DND-41 (cell line): ENCODE results near the gene TMEM35A.

ENCODE experiments used
- ATAC-seq: fragments of 200-7000 bp; cut with Tn5 transposase; 3 replicates; pipeline ENCODE4 v1.9.1; 2021; ENCODE audit warnings: low read depth; ENCODE audit not compliant: insufficient read depth
- DNase-seq: peaks from one replicate; pipeline ENCODE4 v3.0.0-alpha.2; 2020
- H2AFZ ChIP-seq: 2 replicates; pipeline ENCODE4 v1.6.0; 2012; ENCODE audit warnings: low read depth, low read length
- H3K27ac ChIP-seq: 2 replicates; pipeline ENCODE4 v1.5.1; 2012; ENCODE audit warnings: low read length, inconsistent platforms
- H3K27me3 ChIP-seq: fragments of 200-600 bp; sonication (generic); 2 replicates; pipeline ENCODE4 v1.6.0; 2012; ENCODE audit warnings: low read length, mild to moderate bottlenecking, inconsistent platforms; ENCODE audit not compliant: insufficient read depth, poor library complexity
- H3K36me3 ChIP-seq: 2 replicates; pipeline ENCODE4 v1.5.1; 2012; ENCODE audit warnings: low read length, inconsistent platforms; ENCODE audit not compliant: insufficient read depth
- H3K4me1 ChIP-seq: 2 replicates; pipeline ENCODE4 v1.5.1; 2012; ENCODE audit warnings: mild to moderate bottlenecking, low read length; ENCODE audit not compliant: insufficient read depth
- H3K4me2 ChIP-seq: 2 replicates; pipeline ENCODE4 v1.6.0; 2012; ENCODE audit warnings: mild to moderate bottlenecking, moderate library complexity, low read length, inconsistent platforms; ENCODE audit not compliant: insufficient read depth
- H3K4me3 ChIP-seq, 2 experiments: fragments of 200-600 bp in 1 of 2; shearing (Covaris generic) in 1 of 2; 2 replicates each; pipeline ENCODE4 v1.5.1; 2012 to 2016; ENCODE audit warnings: inconsistent platforms in 2 of 2, low read length in 2 of 2, mild to moderate bottlenecking in 2 of 2, low read depth in 1 of 2, moderate library complexity in 1 of 2
- H3K79me2 ChIP-seq: 2 replicates; pipeline ENCODE4 v1.6.0; 2012; ENCODE audit warnings: low read length, inconsistent platforms; ENCODE audit not compliant: insufficient read depth
- H3K9ac ChIP-seq: 2 replicates; pipeline ENCODE4 v1.6.0; 2012; ENCODE audit warnings: low read depth, mild to moderate bottlenecking, inconsistent platforms, low read length, moderate library complexity
- H3K9me3 ChIP-seq: 2 replicates; pipeline ENCODE4 v1.5.1; 2012; ENCODE audit warnings: low read length, moderate library complexity, mild to moderate bottlenecking, inconsistent platforms; ENCODE audit not compliant: insufficient read depth, severe bottlenecking
- H4K20me1 ChIP-seq: 2 replicates; pipeline ENCODE4 v1.6.0; 2012; ENCODE audit warnings: low read length; ENCODE audit not compliant: insufficient read depth
- EZH2 ChIP-seq: IDR thresholded peaks from 3 replicates; pipeline ENCODE4 v1.6.1; 2012; ENCODE audit warnings: borderline replicate concordance, low read depth, mild to moderate bottlenecking, moderate library complexity, low read length, inconsistent platforms; ENCODE audit not compliant: severe bottlenecking
- TF ChIP-seq, protein P1 (sequence below): IDR thresholded peaks from 2 replicates; pipeline ENCODE4 v1.5.1; 2012; ENCODE audit warnings: borderline replicate concordance, low read length, moderate library complexity, mild to moderate bottlenecking; ENCODE audit not compliant: poor library complexity, severe bottlenecking; ENCODE audit errors: extremely low read depth

Gene TMEM35A

DNA sequence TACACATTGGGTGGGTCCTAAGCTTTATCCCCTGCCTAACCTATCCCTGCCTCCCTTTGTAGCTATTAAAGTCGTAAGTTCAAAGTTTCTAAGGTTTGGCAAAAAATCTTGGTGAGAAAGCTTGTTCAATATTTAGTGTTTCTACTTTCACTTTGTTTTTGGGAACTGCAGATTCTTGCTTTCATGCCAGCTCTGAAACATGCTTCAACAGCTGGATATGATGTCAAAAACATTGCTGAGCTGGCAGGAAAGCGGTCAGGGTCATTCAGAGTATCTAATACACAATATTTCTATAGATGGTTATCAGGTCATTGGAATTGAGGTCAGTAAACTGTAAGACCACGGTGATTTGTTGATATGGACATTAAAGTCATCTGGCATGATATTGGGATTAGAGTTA, 39.0 kb downstream of the TMEM35A start:
- H3K79me2 ChIP-seq: no peaks in the 10 kb centered on the region
- no peaks in the 10 kb centered on the region for H3K4me1 ChIP-seq
- no peak for DNase-seq
- H3K9me3 ChIP-seq: no peaks in the 10 kb centered on the region
- H3K9ac ChIP-seq: no peak overlapping the region
- no peak overlapping the region for H3K27ac ChIP-seq
- no peaks in the 10 kb centered on the region for H4K20me1 ChIP-seq
- H3K4me3 ChIP-seq: no peak overlapping the region
- ATAC-seq: no peak
- H3K36me3 ChIP-seq: peaks cover 52% of the 10 kb centered on the region
- no peak overlapping the region for H3K4me2 ChIP-seq
- TF ChIP-seq, protein P1, sequence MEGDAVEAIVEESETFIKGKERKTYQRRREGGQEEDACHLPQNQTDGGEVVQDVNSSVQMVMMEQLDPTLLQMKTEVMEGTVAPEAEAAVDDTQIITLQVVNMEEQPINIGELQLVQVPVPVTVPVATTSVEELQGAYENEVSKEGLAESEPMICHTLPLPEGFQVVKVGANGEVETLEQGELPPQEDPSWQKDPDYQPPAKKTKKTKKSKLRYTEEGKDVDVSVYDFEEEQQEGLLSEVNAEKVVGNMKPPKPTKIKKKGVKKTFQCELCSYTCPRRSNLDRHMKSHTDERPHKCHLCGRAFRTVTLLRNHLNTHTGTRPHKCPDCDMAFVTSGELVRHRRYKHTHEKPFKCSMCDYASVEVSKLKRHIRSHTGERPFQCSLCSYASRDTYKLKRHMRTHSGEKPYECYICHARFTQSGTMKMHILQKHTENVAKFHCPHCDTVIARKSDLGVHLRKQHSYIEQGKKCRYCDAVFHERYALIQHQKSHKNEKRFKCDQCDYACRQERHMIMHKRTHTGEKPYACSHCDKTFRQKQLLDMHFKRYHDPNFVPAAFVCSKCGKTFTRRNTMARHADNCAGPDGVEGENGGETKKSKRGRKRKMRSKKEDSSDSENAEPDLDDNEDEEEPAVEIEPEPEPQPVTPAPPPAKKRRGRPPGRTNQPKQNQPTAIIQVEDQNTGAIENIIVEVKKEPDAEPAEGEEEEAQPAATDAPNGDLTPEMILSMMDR: no peak
- TF ChIP-seq EZH2: no peak
- no peak overlapping the region for H2AFZ ChIP-seq
- no peaks in the 10 kb centered on the region for H3K27me3 ChIP-seq

DNA sequence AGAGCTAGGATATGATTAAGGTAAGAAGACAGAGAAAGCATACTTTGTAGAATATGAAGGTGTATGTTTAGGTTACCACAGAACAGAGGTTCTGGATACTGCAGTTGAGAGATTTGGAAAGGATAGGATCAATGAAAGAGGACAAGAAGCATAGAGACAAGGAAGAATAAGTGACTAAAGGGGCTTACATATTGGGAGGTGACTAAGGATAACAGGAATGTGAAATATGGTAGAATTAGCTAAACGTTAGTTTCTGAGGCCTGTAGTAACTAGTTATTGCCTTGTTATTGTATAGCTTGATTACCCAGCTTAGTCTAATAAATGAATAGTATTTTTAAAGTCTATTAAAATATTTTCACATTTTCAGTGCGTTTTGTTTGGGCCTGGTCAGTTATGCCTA, 57.6 kb downstream of the TMEM35A start:
- no peak for TF ChIP-seq EZH2
- TF ChIP-seq, protein P1: no peak
- no peak overlapping the region for H3K4me2 ChIP-seq
- H3K4me3 ChIP-seq: no peak overlapping the region
- H3K9me3 ChIP-seq: no peaks in the 10 kb centered on the region
- no peaks in the 10 kb centered on the region for H3K27me3 ChIP-seq
- no peaks in the 10 kb centered on the region for H3K79me2 ChIP-seq
- H3K9ac ChIP-seq: no peak overlapping the region
- H3K36me3 ChIP-seq: peaks cover 41% of the 10 kb centered on the region
- no peak overlapping the region for H2AFZ ChIP-seq
- H3K4me1 ChIP-seq: no peaks in the 10 kb centered on the region
- ATAC-seq: no peak
- no peak overlapping the region for H3K27ac ChIP-seq
- no peaks in the 10 kb centered on the region for H4K20me1 ChIP-seq
- no peak for DNase-seq
